Measurements from ENCODE around the gene CLDN5. TPM values are rescaled to one million over a fixed set of nuclear protein-coding genes. Genes with fewer than 3 reads are reported as not detected.

Gene CLDN5
- total RNA-seq, 1 experiment from 2014 or later: 0.47 TPM

DNA sequence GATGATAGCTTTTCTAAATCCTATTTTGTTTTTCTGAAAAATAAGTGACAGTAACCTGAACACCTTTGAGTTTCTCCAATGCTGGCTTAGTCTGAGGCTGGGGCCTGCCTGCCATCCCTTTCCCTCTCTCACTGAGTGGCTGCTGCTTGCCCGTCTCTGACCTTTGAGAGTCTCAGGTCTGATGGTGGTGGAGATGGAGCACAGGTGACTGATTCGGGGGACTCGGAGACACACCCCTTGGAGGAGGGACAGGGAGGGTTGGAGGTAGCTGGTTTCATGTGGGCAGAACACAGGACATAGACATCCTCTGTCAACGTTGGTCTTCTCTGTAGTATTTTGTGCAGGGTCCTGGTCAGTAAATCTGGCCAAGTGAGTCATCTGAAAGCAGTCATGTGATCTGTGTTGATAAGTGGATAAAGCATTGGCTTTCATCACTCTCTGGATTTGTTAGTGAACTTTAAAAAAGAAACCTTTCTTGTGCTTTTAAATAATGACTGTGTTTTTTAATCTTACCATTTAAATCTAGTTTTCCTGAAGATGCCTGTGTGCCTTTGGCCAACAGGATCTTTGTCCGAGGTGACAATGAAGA lies 47.1 kb upstream of the CLDN5 start:
- no peaks in the 10 kb centered on the region for H3K36me3 ChIP-seq (ENCODE audit: low read depth, low read length)
- no peaks in the 10 kb centered on the region for H3K27me3 ChIP-seq (ENCODE audit: low read length)
- no peak overlapping the region for H3K4me3 ChIP-seq (ENCODE audit: low read length)
- H3K27ac ChIP-seq (ENCODE audit: low read length): peak overlapping the region; percentile 72
- peaks cover 49% of the 10 kb centered on the region for H3K4me1 ChIP-seq (ENCODE audit: insufficient read depth, low read length)
- TF ChIP-seq EZH2 (IDR thresholded peaks at IDR 0.05; ENCODE audit: low read length, unreplicated experiment) (no peak), EZH2phosphoT487 (IDR thresholded peaks at IDR 0.05; ENCODE audit: borderline replicate concordance, low read length) (no peak)
- TF ChIP-seq, protein P1, sequence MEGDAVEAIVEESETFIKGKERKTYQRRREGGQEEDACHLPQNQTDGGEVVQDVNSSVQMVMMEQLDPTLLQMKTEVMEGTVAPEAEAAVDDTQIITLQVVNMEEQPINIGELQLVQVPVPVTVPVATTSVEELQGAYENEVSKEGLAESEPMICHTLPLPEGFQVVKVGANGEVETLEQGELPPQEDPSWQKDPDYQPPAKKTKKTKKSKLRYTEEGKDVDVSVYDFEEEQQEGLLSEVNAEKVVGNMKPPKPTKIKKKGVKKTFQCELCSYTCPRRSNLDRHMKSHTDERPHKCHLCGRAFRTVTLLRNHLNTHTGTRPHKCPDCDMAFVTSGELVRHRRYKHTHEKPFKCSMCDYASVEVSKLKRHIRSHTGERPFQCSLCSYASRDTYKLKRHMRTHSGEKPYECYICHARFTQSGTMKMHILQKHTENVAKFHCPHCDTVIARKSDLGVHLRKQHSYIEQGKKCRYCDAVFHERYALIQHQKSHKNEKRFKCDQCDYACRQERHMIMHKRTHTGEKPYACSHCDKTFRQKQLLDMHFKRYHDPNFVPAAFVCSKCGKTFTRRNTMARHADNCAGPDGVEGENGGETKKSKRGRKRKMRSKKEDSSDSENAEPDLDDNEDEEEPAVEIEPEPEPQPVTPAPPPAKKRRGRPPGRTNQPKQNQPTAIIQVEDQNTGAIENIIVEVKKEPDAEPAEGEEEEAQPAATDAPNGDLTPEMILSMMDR (conservative IDR thresholded peaks at IDR 0.05; ENCODE audit: low read depth, low read length): no peak
- H2AFZ ChIP-seq (ENCODE audit: low read length): no peak overlapping the region
- ATAC-seq (no peak), DNase-seq (no peak)
- H3F3A ChIP-seq (ENCODE audit: low read length, unreplicated experiment): peaks cover 9% of the 10 kb centered on the region
- H4K20me1 ChIP-seq (ENCODE audit: low read length): no peaks in the 10 kb centered on the region
- no peak overlapping the region; the same call in 1 of the 2 replicates for H3K9ac ChIP-seq (ENCODE audit: low read length)
- intact Hi-C loops (cut with micrococcal nuclease): loop anchor here (2.0 kb wide), 1 partner anchor 74 kb away; no protein-coding TSS in a partner anchor
- BruUV-seq (replicated peaks): no TSS peak
- H3K9me2 ChIP-seq (replicated peaks; ENCODE audit: low read length): no peaks in the 10 kb centered on the region
- ChIA-PET POLR2A (ENCODE audit: unreplicated experiment) (no interaction called here), CTCF (no interaction called here)
- peak overlapping the region; percentile 32 for H3K4me2 ChIP-seq (ENCODE audit: low read length)
- no peaks in the 10 kb centered on the region for H3K9me3 ChIP-seq (ENCODE audit: low read length)
- no peaks in the 10 kb centered on the region for H3K79me2 ChIP-seq (ENCODE audit: low read length)

DNA sequence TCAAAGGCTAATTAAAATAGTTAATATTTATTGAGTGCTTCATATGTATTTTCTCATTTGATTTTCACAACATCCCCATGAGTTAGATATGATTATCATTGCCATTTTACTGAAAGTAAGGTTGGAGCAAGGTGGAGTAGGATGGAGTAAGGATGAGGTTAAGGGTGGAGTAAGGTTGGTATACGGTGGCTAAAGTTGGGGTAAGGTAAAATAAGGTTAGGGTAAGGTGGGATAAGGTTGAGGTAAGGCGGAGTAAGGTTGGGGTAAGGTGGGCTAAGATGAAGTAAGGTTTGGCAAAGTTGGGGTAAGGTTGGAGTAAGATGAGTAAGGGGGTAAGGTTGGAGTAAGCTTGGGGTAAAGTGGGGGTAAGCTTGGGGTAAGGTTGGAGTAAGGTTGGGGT lies 45.8 kb upstream of the CLDN5 start:
- intact Hi-C loops (cut with micrococcal nuclease): loop anchor here (2.0 to 10.0 kb wide), 2 partner anchors 55 to 73 kb away; no protein-coding TSS in a partner anchor
- no peak for ATAC-seq
- no peaks in the 10 kb centered on the region for H4K20me1 ChIP-seq (ENCODE audit: low read length)
- H3K4me2 ChIP-seq (ENCODE audit: low read length): no peak overlapping the region
- no TSS peak for BruUV-seq (replicated peaks)
- H3K36me3 ChIP-seq (ENCODE audit: low read depth, low read length): no peaks in the 10 kb centered on the region
- H3K4me3 ChIP-seq (ENCODE audit: low read length): no peak overlapping the region
- peaks cover 56% of the 10 kb centered on the region for H3K4me1 ChIP-seq (ENCODE audit: insufficient read depth, low read length)
- H3F3A ChIP-seq (ENCODE audit: low read length, unreplicated experiment): peaks cover 9% of the 10 kb centered on the region
- no peak overlapping the region for H3K9ac ChIP-seq (ENCODE audit: low read length)
- no peak for DNase-seq
- no peaks in the 10 kb centered on the region for H3K9me2 ChIP-seq (replicated peaks; ENCODE audit: low read length)
- no peak overlapping the region for H2AFZ ChIP-seq (ENCODE audit: low read length)
- H3K27ac ChIP-seq (ENCODE audit: low read length): peak overlapping the region; percentile 83
- TF ChIP-seq EZH2 (IDR thresholded peaks at IDR 0.05; ENCODE audit: low read length, unreplicated experiment) (no peak), EZH2phosphoT487 (IDR thresholded peaks at IDR 0.05; ENCODE audit: borderline replicate concordance, low read length) (no peak)
- TF ChIP-seq, protein P1 (conservative IDR thresholded peaks at IDR 0.05; ENCODE audit: low read depth, low read length): no peak
- POLR2A ChIA-PET (ENCODE audit: unreplicated experiment): no interaction called here
- H3K9me3 ChIP-seq (ENCODE audit: low read length): no peaks in the 10 kb centered on the region
- CTCF ChIA-PET: no interaction called here
- H3K79me2 ChIP-seq (ENCODE audit: low read length): no peaks in the 10 kb centered on the region
- no peaks in the 10 kb centered on the region for H3K27me3 ChIP-seq (ENCODE audit: low read length)

DNA sequence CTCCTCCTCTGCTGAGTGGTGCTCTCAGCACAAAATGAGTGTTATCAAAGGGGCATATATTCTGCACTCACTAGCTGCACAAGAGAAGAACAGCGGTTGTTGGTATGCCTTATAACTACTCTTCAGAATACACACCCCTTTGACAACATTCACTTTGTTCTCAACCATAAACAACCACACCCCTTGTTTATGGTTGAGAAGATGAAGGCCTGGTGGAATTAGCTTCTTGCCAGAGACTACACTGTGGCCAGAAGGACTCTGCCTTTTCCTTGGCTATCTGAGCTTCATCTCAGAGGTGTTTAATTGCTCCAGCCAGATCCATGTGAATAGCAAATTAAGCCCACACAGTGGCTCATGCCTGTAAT lies 45.0 kb upstream of the CLDN5 start:
- Histone ChIP-seq H3K27me3 (ENCODE audit: low read length) (no peaks in the 10 kb centered on the region), H3K4me2 (ENCODE audit: low read length) (0 out of 2 replicates have a peak overlapping the region, but pooled peaks have one; percentile 13), H3K79me2 (ENCODE audit: low read length) (no peaks in the 10 kb centered on the region), H3K27ac (ENCODE audit: low read length) (peak overlapping the region; percentile 83), H3K9me2 (replicated peaks; ENCODE audit: low read length) (no peaks in the 10 kb centered on the region), H3K36me3 (ENCODE audit: low read depth, low read length) (no peaks in the 10 kb centered on the region), H3K9ac (ENCODE audit: low read length) (peak overlapping the region; percentile 49), H3K9me3 (ENCODE audit: low read length) (no peaks in the 10 kb centered on the region), H4K20me1 (ENCODE audit: low read length) (no peaks in the 10 kb centered on the region), H2AFZ (ENCODE audit: low read length) (no peak overlapping the region), H3F3A (ENCODE audit: low read length, unreplicated experiment) (peaks cover 9% of the 10 kb centered on the region), H3K4me3 (ENCODE audit: low read length) (no peak overlapping the region), H3K4me1 (ENCODE audit: insufficient read depth, low read length) (peaks cover 56% of the 10 kb centered on the region)
- ATAC-seq (no peak), DNase-seq (no peak)
- ChIA-PET POLR2A (ENCODE audit: unreplicated experiment) (interaction anchor here (0.6 kb wide), 1 partner anchor 10 kb away, joined by 4 read pairs; no protein-coding TSS in a partner anchor), CTCF (no interaction called here)
- intact Hi-C loops (cut with micrococcal nuclease): loop anchor here (10.0 kb wide), 1 partner anchor 56 kb away; no protein-coding TSS in a partner anchor
- TF ChIP-seq EZH2 (IDR thresholded peaks at IDR 0.05; ENCODE audit: low read length, unreplicated experiment): no peak
- TF ChIP-seq, protein P1 (conservative IDR thresholded peaks at IDR 0.05; ENCODE audit: low read depth, low read length): no peak
- TF ChIP-seq EZH2phosphoT487 (IDR thresholded peaks at IDR 0.05; ENCODE audit: borderline replicate concordance, low read length): no peak
- no TSS peak for BruUV-seq (replicated peaks)

Measured in PC-3 (cell line).